Trophoblast cell (in vitro differentiated cells and primary cell): ENCODE data around the gene SFTPB.

Experiments
- DNase-seq, 2 donors: peaks; one replicate each; pipeline ENCODE4 v3.0.0-alpha.2; 2016
- H2AFZ ChIP-seq: 2 replicates; pipeline ENCODE4 v1.6.1; 2013; ENCODE audit warnings: low read length, moderate library complexity, mild to moderate bottlenecking; ENCODE audit not compliant: insufficient read depth, poor library complexity
- H2AK5ac ChIP-seq: 2 replicates; pipeline ENCODE4 v1.6.1; 2013; ENCODE audit warnings: mild to moderate bottlenecking, low read length
- H2BK120ac ChIP-seq: 2 replicates; pipeline ENCODE4 v1.6.1; 2013; ENCODE audit warnings: low read length, mild to moderate bottlenecking, moderate library complexity; ENCODE audit not compliant: insufficient read depth, poor library complexity
- H2BK12ac ChIP-seq: 2 replicates; pipeline ENCODE4 v1.6.1; 2013; ENCODE audit warnings: mild to moderate bottlenecking, low read length, moderate library complexity
- H2BK5ac ChIP-seq: 2 replicates; pipeline ENCODE4 v1.6.1; 2013; ENCODE audit warnings: low read length, low read depth, moderate library complexity, mild to moderate bottlenecking; ENCODE audit not compliant: poor library complexity
- H3K14ac ChIP-seq: 2 replicates; pipeline ENCODE4 v1.6.1; 2013; ENCODE audit warnings: mild to moderate bottlenecking, low read length
- H3K18ac ChIP-seq: 2 replicates; pipeline ENCODE4 v1.6.1; 2013; ENCODE audit warnings: mild to moderate bottlenecking, low read length
- H3K23ac ChIP-seq: 2 replicates; pipeline ENCODE4 v1.6.1; 2013; ENCODE audit warnings: low read length
- H3K27ac ChIP-seq: 2 replicates; pipeline ENCODE4 v1.5.1; 2013; ENCODE audit warnings: low read depth, mild to moderate bottlenecking, inconsistent platforms, low read length, moderate library complexity
- H3K27me3 ChIP-seq: 2 replicates; pipeline ENCODE4 v1.6.1; 2013; ENCODE audit warnings: inconsistent platforms, mild to moderate bottlenecking, low read length, moderate library complexity; ENCODE audit not compliant: insufficient read depth
- H3K36me3 ChIP-seq, 2 experiments: 1 replicate in 1 of 2; 2 replicates in 1 of 2; pipeline ENCODE4 v1.6.1; 2013; ENCODE audit warnings: low read length in 2 of 2, mild to moderate bottlenecking in 2 of 2, moderate library complexity in 1 of 2; ENCODE audit not compliant: insufficient read depth in 2 of 2, control insufficient read depth in 1 of 2
- H3K4ac ChIP-seq: 2 replicates; pipeline ENCODE4 v1.6.1; 2013; ENCODE audit warnings: low read depth, mild to moderate bottlenecking, low read length, moderate library complexity
- H3K4me1 ChIP-seq, 2 experiments: 1 replicate in 1 of 2; 2 replicates in 1 of 2; pipeline ENCODE4 v1.6.1; 2013; ENCODE audit warnings: low read length in 2 of 2, mild to moderate bottlenecking in 2 of 2, moderate library complexity in 1 of 2; ENCODE audit not compliant: insufficient read depth in 2 of 2, control insufficient read depth in 1 of 2
- H3K4me2 ChIP-seq: 2 replicates; pipeline ENCODE4 v1.6.1; 2013; ENCODE audit warnings: inconsistent platforms, mild to moderate bottlenecking, low read length, moderate library complexity
- H3K4me3 ChIP-seq: 2 replicates; pipeline ENCODE4 v1.5.1; 2013; ENCODE audit warnings: mild to moderate bottlenecking, low read depth, low read length, inconsistent platforms
- H3K79me1 ChIP-seq: one replicate; pipeline ENCODE4 v1.6.1; 2013; ENCODE audit warnings: low read length
- H3K79me2 ChIP-seq: 2 replicates; pipeline ENCODE4 v1.6.1; 2013; ENCODE audit warnings: low read length, mild to moderate bottlenecking; ENCODE audit not compliant: control insufficient read depth, insufficient read depth, poor library complexity
- H3K9ac ChIP-seq: 2 replicates; pipeline ENCODE4 v1.6.1; 2013; ENCODE audit warnings: mild to moderate bottlenecking, low read length
- H3K9me3 ChIP-seq: 2 replicates; pipeline ENCODE4 v1.6.1; 2013; ENCODE audit warnings: low read depth, mild to moderate bottlenecking, control low read depth, inconsistent platforms, low read length; ENCODE audit not compliant: insufficient read depth
- H4K12ac ChIP-seq: 2 replicates; pipeline ENCODE4 v1.6.1; 2013; ENCODE audit warnings: low read depth, mild to moderate bottlenecking, low read length, moderate library complexity
- H4K8ac ChIP-seq: 2 replicates; pipeline ENCODE4 v1.6.1; 2013; ENCODE audit warnings: low read depth, mild to moderate bottlenecking, low read length, moderate library complexity
- H4K91ac ChIP-seq: one replicate; pipeline ENCODE4 v1.6.1; 2013; ENCODE audit warnings: low read depth, mild to moderate bottlenecking, low read length, moderate library complexity
- WGBS: extraction: QIAGEN DNeasy Blood & Tissue Kit; methylation state at CpG from one replicate; pipeline ENCODE4 v1.1.7; 2013; ENCODE audit warnings: missing lambda C conversion rate; ENCODE audit not compliant: insufficient read length, insufficient coverage; ENCODE audit errors: extremely low coverage; 5-methylcytosine and 5-hydroxymethylcytosine counted together

SFTPB gene

GRCh38 chr2:85666435-85667316, 1.3 kb downstream of the SFTPB start:
- H2BK5ac ChIP-seq, result no peak overlapping the region
- no CpG with 5 or more reads among the region's 11 CpGs for WGBS
- no peak overlapping the region for H2BK120ac ChIP-seq
- peaks cover 4% of the 10 kb centered on the region for H3K9me3 ChIP-seq
- no peak for DNase-seq
- H4K12ac ChIP-seq, result no peak overlapping the region
- H3K4ac ChIP-seq, result no peak overlapping the region
- H4K91ac ChIP-seq, result no peak overlapping the region
- no peak overlapping the region for H3K23ac ChIP-seq
- H3K4me1 ChIP-seq, result peaks cover 13 to 18% of the 10 kb centered on the region in 2 experiments
- H3K9ac ChIP-seq, result no peak overlapping the region
- H4K8ac ChIP-seq, result no peak overlapping the region
- no peak overlapping the region for H2AK5ac ChIP-seq
- H3K79me2 ChIP-seq, result no peaks in the 10 kb centered on the region
- H3K27ac ChIP-seq, result no peak overlapping the region
- H2BK12ac ChIP-seq, result no peak overlapping the region
- no peak overlapping the region for H3K14ac ChIP-seq
- H2AFZ ChIP-seq, result no peak overlapping the region
- no peaks in the 10 kb centered on the region for H3K36me3 ChIP-seq
- no peak overlapping the region for H3K18ac ChIP-seq
- H3K79me1 ChIP-seq, result peaks cover 6% of the 10 kb centered on the region
- no peak overlapping the region for H3K4me3 ChIP-seq
- H3K27me3 ChIP-seq, result no peaks in the 10 kb centered on the region
- no peak overlapping the region for H3K4me2 ChIP-seq

GRCh38 chr2:85666016-85666415, 2.0 kb downstream of the SFTPB start:
- Histone ChIP-seq H3K79me2 (no peaks in the 10 kb centered on the region), H2BK120ac (no peak overlapping the region), H3K36me3 (no peaks in the 10 kb centered on the region), H3K4ac (no peak overlapping the region), H3K4me3 (no peak overlapping the region), H3K18ac (no peak overlapping the region), H3K9me3 (peaks cover 4% of the 10 kb centered on the region), H2BK5ac (no peak overlapping the region), H3K23ac (no peak overlapping the region), H4K91ac (peak overlapping the region; percentile 21), H2AK5ac (no peak overlapping the region), H4K8ac (no peak overlapping the region), H3K27ac (no peak overlapping the region), H2BK12ac (no peak overlapping the region), H3K27me3 (no peaks in the 10 kb centered on the region), H3K14ac (no peak overlapping the region), H4K12ac (no peak overlapping the region), H3K79me1 (peaks cover 6% of the 10 kb centered on the region), H3K4me2 (no peak overlapping the region), H2AFZ (no peak overlapping the region), H3K9ac (no peak overlapping the region), H3K4me1 (peaks cover 13 to 18% of the 10 kb centered on the region in 2 experiments)
- no CpG with 5 or more reads among the region's 6 CpGs for WGBS
- no peak for DNase-seq

GRCh38 chr2:85665264-85665937, 2.6 kb downstream of the SFTPB start:
- H2BK120ac ChIP-seq, result no peak overlapping the region
- H4K8ac ChIP-seq, result no peak overlapping the region
- peak overlapping the region; percentile 21 for H4K91ac ChIP-seq
- H3K9ac ChIP-seq, result no peak overlapping the region
- H2AK5ac ChIP-seq, result no peak overlapping the region
- H2BK5ac ChIP-seq, result no peak overlapping the region
- H3K14ac ChIP-seq, result no peak overlapping the region
- H3K18ac ChIP-seq, result no peak overlapping the region
- no peak overlapping the region for H4K12ac ChIP-seq
- H2AFZ ChIP-seq, result no peak overlapping the region
- no peaks in the 10 kb centered on the region for H3K79me2 ChIP-seq
- H2BK12ac ChIP-seq, result no peak overlapping the region
- DNase-seq, result no peak
- no peaks in the 10 kb centered on the region for H3K27me3 ChIP-seq
- no peak overlapping the region for H3K4ac ChIP-seq
- H3K4me3 ChIP-seq, result no peak overlapping the region
- no peak overlapping the region for H3K23ac ChIP-seq
- no CpG with 5 or more reads among the region's 11 CpGs for whole genome bisulfite sequencing
- H3K27ac ChIP-seq, result no peak overlapping the region
- no peak overlapping the region for H3K4me2 ChIP-seq
- peaks cover 6% of the 10 kb centered on the region for H3K79me1 ChIP-seq
- H3K4me1 ChIP-seq, result peaks cover 13 to 18% of the 10 kb centered on the region in 2 experiments
- H3K9me3 ChIP-seq, result peaks cover 4% of the 10 kb centered on the region
- no peaks in the 10 kb centered on the region for H3K36me3 ChIP-seq

GRCh38 chr2:85663594-85664565, 4.1 kb downstream of the SFTPB start:
- H3K27ac ChIP-seq, result peak overlapping the region; percentile 72
- peak overlapping the region; percentile 23 for H3K14ac ChIP-seq
- H2AK5ac ChIP-seq, result peak overlapping the region; percentile 31
- H2BK12ac ChIP-seq, result peak overlapping the region; percentile 19
- peaks cover 6% of the 10 kb centered on the region for H3K79me1 ChIP-seq
- no peak overlapping the region for H3K4ac ChIP-seq
- peaks cover 4% of the 10 kb centered on the region for H3K9me3 ChIP-seq
- no peak for DNase-seq
- no peak overlapping the region for H3K9ac ChIP-seq
- no CpG with 5 or more reads among the region's 23 CpGs for WGBS
- no peak overlapping the region for H3K4me3 ChIP-seq
- H3K36me3 ChIP-seq, result peaks cover 5% of the 10 kb centered on the region in 2 experiments
- H4K12ac ChIP-seq, result no peak overlapping the region
- no peak overlapping the region for H3K4me2 ChIP-seq
- H4K8ac ChIP-seq, result peak overlapping the region; percentile 17
- peak overlapping the region; percentile 37 for H3K18ac ChIP-seq
- H4K91ac ChIP-seq, result peak overlapping the region; percentile 75
- peaks cover 13 to 18% of the 10 kb centered on the region in 2 experiments for H3K4me1 ChIP-seq
- H3K79me2 ChIP-seq, result no peaks in the 10 kb centered on the region
- no peak overlapping the region for H3K23ac ChIP-seq
- peak overlapping the region; percentile 15 for H2BK120ac ChIP-seq
- H2AFZ ChIP-seq, result no peak overlapping the region
- H3K27me3 ChIP-seq, result no peaks in the 10 kb centered on the region
- H2BK5ac ChIP-seq, result peak overlapping the region; percentile 32
